ENCODE data around the gene POLR2L.

- TF ChIP-seq CTCF (IDR thresholded peaks at IDR 0.05) (no peak), POLR2A (IDR thresholded peaks at IDR 0.05) (no peak)
These were observed 41.9 kb downstream of the POLR2L start for GRCh38 chr11:800473-800872.

Data from adrenal gland (tissue), 5 donors.